ENCODE data around the gene GBGT1.
"Not testable (repeated sequence)": the region's sequence is repeated elsewhere in the genome, so short reads cannot be mapped to it uniquely, and the experiment has no call there.

GBGT1 gene

DNA sequence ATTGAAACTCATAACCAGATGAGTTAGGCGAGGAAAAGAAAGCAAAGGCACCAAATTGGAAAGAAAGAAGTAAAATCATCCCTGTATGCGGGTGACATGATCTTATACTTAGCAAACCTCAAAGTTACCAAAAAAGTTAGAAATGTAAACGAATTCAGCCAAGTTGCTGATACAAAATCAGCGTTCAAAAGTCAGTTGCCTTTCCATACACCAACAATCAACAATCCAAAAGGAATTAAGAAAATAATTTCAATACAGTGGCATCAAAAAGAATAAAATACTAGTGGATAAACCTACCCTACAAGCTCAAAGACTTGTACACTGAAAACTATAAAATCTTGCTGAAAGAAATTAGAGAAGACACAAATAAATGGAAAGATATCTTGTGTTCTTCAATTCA is 30.9 kb upstream of the GBGT1 start:
- DNase-seq: no peak

DNA sequence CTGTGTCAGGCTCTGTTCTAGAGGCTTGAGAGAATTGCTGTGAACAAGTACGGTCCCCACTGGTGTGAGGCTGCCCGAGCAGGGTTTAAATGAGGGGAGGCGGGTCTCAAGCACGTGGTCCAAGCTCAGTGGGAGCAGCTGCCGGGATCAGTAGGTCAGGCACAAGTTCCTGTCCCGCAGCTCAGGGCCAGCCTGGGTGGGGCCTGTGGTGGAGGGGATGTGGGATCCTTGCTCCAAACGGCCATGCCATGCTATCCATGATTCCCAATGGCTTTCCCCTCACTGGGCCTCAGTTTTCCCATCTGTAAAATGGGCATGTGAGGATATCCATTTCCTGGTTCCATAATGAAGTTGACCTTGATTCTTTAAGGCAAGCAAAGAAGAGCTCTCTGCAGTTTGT is 28.3 kb upstream of the GBGT1 start:
- no peak for DNase-seq

DNA sequence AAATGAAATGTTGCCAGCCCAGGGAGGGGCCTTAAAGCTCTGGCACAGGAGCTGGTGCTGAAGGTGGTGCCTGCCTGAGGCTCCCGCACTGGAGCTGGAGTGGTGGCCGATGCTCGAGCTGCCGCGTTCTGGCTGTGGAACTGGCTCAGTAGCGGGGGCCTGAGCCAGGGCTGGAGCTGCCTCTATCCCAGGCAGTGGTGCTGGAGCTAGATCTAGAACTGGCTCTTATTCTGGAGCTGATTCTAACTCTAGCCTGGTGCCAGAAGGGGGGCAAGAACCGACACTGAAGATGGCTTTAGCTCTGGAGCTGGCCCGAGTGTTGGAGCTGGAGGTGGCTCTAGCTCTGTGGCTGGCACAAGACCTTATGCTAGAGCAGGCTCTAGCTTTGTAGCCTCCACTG is 26.1 kb upstream of the GBGT1 start:
- no peak for DNase-seq

DNA sequence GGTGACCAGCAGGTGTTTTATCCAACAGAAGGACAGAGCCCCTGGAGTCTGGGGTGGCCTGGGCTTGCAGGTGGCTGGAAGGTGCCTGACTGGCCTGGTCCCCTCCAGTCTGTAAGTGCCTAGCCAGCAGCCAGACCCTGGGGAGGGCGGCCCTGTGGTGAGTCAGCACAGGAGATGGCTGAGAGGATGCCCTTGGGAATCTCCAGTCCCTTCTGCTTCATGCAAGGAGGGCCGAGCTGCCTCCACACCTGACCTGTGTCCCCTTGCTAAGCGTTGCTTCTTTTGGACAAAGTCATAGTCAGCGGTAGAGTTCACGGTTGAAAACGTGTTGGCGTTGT is 25.1 kb upstream of the GBGT1 start:
- DNase-seq: no peak

DNA sequence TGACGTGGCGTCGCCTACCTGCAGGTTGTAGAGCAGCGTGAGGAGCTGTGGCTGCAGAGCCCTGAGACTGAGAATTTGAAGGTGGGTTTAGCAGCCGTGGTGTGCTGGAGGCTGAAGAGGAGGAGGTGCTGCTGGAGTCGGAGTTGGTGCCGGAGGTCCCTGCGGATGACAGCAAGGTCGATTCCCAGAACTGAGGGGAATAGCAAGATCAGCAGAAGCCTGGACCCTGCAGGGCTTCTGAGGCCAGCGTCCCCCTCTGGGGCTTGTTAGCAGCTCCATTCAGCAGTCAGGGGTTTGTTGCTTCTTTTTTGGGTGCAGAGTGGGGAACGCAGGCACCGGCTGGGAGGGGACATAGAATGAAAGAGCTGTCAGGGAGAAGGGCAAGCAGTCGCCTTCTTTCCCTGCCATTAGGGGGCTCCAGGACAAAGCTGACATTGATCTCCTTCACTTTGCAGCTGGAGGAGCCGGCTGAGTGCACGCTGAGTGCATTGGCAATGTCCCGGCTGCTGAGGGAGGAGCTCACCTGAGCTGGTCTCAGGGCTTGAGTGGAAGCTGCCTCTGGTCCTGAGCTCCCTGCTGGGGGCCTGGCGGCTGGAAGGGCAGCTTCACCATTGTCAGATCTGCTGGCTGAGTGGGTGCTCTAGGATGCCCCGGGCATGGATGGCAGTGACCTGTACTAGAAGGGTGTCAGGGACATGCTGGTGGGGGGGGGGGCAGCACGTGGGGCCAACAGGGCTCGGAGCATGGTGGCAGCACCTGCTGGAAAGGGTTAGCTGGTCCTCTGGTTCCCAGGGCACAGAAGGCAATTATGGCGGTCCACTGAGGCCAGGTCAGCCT is 24.5 kb upstream of the GBGT1 start:
- peak; percentile 37 to 75 for DNase-seq

DNA sequence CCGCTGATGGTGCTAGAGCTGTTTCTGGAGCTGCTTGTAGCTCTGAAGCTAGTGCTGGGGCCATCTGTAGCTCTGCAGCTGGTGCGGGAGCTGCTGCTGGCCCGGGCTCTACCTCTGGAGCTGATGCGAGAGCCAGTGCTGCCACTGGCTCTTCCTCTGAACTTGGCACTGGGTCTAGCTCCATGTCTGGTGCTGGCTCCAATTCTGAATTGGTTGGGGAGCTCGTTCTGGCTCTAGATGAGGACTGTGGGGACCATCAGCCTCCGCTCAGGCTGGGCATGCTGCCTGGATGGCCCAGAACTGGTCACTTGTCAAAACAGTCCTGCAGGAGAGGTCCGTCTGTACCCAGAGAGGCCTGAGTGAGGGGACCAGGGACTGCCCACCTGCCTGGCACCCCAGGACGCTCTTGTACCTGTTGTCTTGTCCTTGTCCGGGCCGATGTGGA is 23.9 kb upstream of the GBGT1 start:
- no peak for DNase-seq

DNA sequence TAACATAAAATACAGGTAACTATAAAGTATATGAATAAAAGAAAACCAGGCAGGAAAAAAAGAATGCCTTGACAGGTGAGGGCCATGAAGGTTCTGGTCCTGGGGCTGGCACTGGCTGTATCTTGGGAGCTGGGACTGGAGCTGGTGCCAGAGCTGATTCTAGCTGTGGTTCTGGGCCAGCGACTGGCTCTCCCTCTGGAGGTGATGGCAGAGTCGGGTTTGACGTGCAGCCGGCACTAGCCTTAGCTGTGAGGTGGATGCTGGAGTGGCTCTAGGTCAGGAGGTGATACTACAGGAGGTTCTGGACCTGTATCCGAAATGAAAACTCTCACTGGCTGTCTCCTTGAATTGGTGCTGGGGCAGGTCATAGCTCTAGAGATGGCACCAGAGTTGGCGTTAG is 23.0 kb upstream of the GBGT1 start:
- no peak for DNase-seq

DNA sequence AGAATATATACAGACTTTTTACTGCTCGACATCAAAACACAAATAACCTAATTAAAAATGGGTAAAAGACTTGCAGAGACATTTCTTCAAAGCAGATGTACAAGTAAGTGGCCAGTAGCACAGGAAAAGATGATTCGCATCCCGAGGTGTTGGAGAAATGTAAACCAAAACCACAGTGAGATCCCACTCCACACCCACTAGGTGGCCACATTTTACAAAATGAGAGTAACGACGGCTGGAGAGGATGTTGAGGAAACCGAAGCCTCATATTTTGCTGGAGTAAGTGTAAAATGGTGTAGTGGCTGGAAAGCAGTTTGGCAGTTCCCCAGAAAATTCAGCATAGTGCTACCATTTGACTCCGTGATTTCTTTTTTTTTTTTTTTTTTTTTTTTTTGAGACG is 21.3 kb upstream of the GBGT1 start:
- peak; percentile 59 to 86 for DNase-seq

DNA sequence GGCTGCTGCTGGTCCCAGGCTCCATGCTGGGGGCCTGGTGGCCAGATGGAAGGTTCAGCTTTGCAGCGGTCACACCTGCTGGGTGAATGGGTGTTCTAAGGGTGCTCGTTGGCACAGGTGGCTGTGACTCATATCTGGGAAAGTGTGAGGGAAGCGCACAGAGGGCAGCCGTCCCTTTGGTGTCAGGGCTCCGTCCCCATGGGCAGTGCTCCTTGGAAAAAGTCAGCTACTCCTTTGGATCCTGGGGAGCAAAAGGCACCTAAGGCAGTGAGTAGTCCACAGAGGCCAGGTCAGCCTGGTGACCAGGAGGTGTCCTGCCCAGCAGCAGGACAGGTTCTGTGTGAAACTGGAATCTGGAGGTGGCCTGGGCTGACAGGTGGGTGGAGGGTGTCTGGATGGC is 18.4 kb upstream of the GBGT1 start:
- no peak for DNase-seq

DNA sequence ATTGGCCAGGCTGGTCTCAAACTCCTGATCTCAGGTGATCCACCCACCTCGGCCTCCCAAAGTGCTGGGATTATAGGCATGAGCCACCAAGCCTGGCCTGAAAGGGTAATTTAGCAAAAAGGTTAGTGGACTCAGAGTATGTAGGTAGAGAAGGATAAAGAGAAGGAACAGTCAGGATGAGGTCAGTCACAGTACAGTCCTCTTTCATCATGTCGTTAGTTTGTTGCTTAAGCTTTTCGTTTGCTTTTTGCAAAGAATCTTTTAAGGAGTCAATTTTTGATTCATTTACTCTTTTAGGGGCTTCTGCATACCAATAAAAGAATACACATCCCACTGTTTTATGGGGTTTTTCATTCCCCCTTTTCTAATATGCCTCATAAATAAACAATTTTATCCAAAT is 17.8 kb upstream of the GBGT1 start:
- DNase-seq: no peak

DNA sequence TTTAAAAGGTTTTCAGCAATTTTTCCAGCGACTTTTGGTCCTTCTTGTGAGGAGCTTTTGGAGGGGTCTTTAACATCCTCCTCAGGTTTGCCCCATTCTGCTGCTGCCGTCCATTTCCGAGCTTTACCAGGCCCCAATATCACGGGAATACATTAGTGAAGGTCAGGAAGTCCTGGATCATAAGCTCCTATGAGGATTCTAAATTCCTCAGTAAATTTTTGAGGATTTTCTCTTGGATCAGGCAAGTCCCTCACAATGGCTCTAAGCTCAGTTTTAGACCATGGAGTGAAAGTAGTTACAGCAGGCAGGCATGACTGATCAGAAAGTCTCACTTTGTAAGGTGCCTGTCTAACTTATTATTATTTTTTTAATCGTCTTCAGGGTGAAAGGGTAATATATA is 17.2 kb upstream of the GBGT1 start:
- DNase-seq: no peak

DNA sequence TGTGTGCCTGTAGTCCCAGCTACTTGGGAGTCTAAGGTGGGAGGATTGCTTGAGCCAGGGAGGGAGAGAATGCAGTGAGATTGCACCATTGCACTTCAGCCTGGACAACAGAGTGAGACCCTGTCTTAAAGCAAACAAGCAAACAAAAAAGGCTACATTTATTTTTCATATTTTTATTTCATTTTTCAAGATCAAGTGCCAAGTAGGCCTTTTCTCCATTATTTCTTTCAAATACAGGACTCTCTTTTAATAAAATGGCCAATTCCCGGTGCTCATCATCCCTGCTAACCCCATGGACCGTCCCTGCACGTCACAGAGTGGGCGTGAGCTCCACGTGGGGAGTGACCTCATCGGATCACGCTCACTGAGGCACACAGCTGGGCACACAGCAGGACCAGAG is 9.3 kb upstream of the GBGT1 start:
- DNase-seq: no peak

DNA sequence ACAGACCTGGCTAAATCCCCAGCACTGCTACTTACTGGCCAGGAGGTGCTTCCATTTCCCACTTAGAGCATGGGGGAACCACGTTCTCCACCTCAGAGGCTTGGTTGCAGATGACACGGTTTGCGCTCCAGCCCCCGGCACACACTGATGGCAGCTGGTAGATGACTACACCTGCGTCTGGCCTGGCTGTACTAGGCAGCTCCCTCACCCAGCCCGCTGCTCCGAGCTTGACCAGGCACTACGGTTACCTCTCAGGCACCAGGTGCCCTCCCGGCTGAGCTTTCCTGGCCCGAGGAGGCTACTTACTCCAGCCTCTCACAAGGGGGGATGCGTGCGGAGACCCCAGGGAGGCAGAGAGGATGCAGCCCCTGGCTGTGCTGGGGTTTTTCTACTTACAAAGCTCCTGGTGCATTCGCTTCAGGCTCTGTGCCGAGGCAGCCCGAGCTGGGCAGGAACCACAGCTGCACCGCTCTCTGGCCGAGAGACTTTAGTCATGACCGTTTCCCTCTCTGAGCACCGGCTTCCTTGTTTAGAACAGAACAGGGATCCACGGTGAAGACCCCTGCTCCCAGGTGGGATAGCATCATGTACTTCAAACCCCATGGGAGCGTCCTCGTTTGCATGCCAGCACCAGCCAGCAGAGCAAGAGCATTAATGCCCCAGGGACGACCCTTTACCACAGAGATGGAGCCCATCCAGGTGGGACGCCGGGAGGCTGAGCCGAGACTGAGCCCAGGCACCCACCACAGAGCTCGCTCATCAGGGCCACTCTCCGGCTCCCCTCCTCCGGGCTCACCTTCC is 7.6 kb upstream of the GBGT1 start:
- DNase-seq: no peak

DNA sequence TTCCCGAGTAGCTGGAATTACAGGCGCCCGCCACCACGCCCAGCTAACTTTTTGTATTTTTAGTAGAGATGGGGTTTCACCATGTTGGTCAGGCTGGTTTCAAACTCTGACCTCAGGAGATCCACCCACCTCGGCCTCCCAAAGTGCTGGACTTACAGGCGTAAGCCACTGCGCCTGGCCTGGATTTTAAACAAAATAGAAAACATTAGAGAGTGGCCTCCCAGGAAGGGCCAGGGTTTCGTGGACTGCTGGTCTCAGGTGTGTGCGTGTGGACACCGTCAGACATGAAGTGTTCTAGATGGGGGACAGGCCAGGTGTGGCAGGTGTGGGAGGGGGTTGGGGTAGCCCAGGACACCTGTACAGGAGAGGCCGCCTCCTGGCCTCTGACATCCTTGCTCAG is 7.0 kb upstream of the GBGT1 start:
- no peak for DNase-seq

DNA sequence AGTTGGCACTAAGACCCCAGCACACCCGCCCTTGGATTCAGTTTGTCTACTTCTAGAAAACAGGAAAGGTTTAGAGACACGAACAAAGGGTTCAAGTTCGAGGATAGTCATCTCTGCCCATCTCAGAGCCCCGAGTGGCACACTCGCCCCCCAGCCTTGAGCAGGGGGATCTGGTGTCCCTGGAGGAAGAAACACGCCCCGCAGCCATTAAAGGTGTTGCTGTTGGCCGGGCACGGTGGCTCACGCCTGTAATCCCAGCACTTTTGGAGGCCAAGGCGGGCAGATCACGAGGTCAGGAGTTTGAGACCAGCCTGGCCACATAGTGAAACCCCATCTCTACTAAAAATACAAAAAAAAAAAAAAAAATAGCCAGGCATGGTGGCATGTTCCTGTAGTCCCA is 6.0 kb upstream of the GBGT1 start:
- DNase-seq: not testable (repeated sequence)

DNA sequence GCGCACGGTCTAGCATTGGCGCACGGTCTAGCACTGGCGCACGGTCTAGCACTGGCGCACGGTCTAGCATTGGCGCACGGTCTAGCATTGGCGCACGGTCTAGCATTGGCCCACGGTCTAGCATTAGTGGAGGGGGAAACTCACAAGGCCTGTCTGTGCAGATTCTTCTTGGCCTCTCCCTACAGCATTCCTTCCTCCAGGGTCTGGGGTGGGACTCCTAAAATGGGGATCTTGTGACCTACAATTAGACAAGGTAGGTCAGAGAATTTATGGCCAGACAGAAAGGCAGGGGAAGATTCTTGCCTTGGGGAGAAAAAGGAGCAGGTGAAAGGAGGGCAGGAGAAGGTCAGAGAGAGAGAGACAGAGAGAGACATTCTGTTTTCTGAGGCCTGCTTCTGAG is 5.4 kb upstream of the GBGT1 start:
- no peak for DNase-seq

DNA sequence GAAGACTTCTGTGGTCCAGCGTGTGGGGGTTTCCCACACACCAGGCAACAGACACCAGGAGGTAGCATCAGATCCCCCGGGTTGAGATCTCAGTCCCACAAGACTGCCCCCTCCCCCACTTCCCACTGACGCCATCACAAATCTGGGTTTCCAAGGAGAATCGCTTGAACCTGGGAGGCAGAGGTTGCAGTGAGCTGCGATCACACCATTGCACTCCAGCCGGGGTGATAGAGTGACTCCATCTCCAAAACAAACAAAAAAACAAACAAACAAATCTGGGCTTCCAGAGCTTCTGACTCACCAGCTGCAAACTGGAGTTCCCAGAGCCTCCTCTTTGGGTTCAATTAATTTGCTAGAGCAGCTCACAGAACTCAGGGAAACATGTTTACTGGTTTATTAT is 4.7 kb upstream of the GBGT1 start:
- DNase-seq: no peak

DNA sequence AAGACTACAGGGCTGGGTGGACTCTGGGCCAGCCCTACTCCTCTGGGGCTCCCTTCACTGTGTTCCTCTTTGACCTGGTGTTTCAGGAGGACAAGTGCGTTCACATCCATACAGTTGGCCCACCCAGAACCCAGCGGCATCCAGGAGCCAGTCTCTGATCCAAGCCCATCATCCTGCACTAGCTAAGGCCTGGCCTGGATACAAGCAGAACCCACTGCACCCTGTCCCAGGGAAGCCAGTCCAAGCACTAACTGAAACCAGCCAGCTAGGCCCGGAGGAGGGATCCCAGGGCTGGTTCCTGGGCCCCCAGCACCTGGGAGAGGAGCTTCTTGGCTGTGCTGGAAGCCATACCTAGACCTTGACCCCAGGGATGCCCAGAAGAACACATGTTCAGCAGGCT is 4.1 kb upstream of the GBGT1 start:
- DNase-seq: no peak

DNA sequence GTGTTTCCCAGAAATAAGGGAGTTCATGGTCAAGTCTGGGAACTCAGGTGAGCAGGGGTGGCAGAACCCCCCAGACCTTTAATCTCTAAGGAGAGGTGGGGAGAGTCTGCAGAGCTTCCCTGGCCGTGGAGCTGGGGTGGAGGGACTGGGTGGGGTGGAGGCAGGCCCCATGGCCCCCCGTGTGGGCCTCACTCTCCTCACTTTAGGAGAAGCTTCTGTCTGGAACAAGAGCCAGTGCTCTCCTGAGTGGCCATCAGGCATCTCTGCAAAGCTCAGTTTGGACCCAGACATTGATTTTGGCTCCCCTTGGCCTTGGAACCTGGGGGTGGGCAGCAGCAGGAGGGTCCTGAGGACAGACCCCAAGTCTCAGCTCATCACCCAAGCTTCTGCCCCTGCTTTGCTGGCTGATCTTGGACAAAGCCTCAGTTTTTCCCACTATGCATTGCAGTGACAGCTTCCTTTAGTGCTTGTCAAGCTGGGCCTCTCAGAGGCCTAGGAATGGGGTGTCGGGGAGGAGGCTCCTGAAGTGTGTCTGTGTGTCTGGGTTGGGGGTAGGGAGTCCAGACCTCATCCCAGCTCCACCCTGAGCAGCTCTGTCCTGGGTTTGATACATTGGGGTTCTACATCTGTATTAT is 3.5 kb upstream of the GBGT1 start:
- no peak for DNase-seq

DNA sequence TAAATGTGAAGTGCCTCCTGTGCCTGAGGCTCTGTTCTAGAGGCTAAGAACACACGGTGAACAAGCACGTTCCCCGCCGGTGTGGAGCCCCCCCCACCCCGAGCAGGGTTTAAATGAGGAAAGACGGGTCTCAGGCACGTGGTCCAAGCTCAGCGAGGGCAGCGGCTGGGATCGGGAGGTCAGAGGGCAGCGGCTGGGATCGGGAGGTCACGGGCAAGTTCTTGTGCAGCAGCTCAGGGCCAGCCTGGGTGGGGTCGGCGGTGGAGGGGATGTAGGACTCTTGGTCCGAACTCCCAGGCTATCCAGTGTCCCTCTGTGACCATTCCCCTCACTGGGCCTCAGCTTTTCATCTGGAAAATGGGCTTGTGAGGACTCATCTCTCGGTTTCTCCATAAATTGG is 2.7 kb upstream of the GBGT1 start:
- no peak for DNase-seq

DNA sequence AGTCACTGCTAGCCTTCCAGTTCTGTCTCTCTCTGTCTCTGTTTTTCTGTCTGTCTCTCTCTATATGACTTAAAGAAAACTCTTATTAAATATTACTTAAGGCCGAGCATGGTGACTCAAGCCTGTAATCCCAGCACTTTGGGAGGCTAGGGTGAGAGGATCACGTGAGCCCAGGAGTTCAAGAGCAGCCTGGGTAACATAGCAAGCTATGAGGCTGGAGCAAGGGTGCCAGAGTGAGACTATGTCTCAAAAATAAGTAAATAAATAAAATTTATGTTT is 1.7 kb upstream of the GBGT1 start:
- DNase-seq: no peak

DNA sequence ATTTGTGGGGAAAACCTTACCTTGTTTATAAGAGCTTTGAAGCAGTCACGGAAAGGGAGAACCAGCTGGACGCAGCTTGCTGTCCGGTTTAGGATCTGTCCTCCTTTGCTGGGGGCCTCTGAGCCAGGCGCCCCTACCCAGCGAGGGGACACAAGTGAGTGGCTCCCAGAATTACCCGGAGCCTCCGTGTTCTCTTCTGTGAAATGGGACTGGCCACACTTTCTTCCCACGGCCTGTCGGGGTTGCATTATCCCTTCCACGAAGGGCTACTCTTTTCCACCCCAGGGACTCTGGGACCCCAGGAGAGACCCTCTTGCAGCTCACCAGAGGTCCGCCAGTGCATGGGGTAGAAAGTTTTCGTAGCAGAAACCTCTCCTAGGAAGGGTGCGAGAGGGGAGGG is 477 bp upstream of the GBGT1 start:
- no peak for DNase-seq

DNA sequence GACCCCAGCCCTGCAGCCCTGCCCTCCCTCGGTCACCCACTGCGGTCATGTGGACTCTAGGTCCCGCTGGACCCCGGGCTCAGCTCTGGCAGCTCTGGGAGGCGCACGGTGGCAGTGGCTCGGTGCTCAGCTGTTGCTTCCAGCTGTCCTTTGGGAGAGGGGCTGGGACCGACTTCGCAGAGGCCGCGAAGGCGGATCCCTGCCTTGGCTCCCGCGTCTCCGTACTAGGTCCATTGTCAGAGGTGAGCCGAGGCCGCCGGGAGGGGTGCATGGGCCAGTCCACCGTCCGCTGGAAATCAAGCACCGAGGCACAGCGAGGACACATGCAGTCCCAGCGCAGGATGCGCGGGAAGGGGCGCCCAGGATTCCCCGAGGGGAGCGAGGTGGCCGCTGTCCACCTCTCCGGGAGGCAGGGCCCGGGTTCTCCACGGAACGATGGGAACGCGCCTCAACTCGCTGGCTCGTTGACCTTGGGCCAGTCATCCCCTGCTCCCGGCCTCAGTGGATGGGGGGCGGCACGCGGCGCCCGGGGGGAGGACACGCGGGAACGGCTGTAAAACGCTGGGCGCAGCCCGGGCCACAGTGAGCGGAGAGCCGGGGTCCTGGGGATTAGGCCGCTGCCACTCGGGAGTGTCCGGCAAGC is 732 bp downstream of the GBGT1 start:
- DNase-seq: no peak

DNA sequence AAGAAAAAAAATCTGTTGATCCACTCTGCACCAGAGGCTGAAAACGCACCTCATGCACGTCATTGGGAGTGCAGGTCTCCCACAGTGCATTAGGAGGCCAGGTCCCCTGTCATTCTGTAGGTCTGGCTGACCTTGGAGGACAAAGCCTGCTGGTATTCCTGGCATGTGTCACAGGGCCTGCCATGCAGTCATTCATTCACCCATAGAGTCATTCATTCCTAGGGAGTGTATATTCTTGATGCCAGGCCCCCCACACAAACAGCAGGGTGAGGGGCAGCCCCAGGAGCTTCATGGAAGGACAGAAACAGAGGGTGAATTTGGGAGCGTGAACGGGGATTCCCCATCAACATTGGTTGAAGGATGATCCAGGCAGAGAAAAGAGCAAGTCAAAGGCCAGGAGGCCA is 2.2 kb downstream of the GBGT1 start:
- DNase-seq: no peak
